SJSA1 (cell line): ENCODE results near the gene DIP2B. TPM values are rescaled to one million over a fixed set of nuclear protein-coding genes. Genes with fewer than 3 reads are reported as not detected.
"Not testable (repeated sequence)": the region's sequence is repeated elsewhere in the genome, so short reads cannot be mapped to it uniquely, and the experiment has no call there.

Experiments
- DNase-seq, 2 experiments: peaks; one replicate each; pipeline ENCODE4 v3.0.0-alpha.2; 2015 to 2020; ENCODE audit warnings: low spot score in 2 of 2, low read depth in 1 of 2
- H3K27ac ChIP-seq: fragments of 250-450 bp; sonication (Bioruptor Pico); 2 replicates; pipeline ENCODE4 v1.5.1; 2020; ENCODE audit warnings: mild to moderate bottlenecking, moderate library complexity
- H3K27me3 ChIP-seq: fragments of 250-450 bp; sonication (Bioruptor Pico); replicated peaks from 2 replicates; pipeline ENCODE4 v1.5.1; 2020; ENCODE audit warnings: mild to moderate bottlenecking, moderate library complexity
- H3K36me3 ChIP-seq: fragments of 250-450 bp; sonication (Bioruptor Pico); 2 replicates; pipeline ENCODE4 v1.5.1; 2020; ENCODE audit warnings: mild to moderate bottlenecking
- H3K4me1 ChIP-seq: fragments of 250-450 bp; sonication (Bioruptor Pico); replicated peaks from 2 replicates; pipeline ENCODE4 v1.6.1; 2021; ENCODE audit warnings: mild to moderate bottlenecking
- H3K4me3 ChIP-seq: fragments of 250-450 bp; sonication (Bioruptor Pico); 2 replicates; pipeline ENCODE4 v1.5.1; 2020; ENCODE audit warnings: mild to moderate bottlenecking
- H3K9me3 ChIP-seq: fragments of 250-450 bp; sonication (Bioruptor Pico); replicated peaks from 2 replicates; pipeline ENCODE4 v1.5.1; 2020; ENCODE audit warnings: mild to moderate bottlenecking
- total RNA-seq: library from RNA; depleted of rRNA; stranded (reverse); fragments of >200 nt; shearing (Covaris generic); gene quantifications from 2 replicates; pipeline ENCODE4 v1.2.3, GENCODE V29; 2014

The DIP2B gene
- total RNA-seq, 1 experiment from 2014 or later: 32.1 TPM

DNA sequence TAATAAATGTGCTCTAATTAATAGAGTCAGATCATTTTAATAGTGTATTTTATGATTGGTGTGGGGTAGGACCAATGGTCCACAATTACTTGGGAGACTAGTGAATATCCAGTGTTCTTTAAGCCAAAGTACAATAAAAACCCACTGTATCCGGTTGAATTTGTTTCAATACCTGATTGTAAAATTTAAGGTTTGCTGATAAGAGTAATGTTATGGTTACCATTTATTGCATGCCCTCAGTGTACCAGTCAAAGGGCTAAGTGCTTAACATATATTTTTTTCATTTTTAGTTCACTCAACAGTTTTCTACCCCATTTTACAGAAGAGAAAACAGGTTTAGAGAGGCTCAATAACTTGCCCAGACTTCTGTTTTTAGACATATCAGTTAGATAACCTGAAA is 161.2 kb downstream of the DIP2B start:
- no peaks in the 10 kb centered on the region for H3K4me1 ChIP-seq
- DNase-seq: no peak
- no peak overlapping the region for H3K4me3 ChIP-seq
- H3K36me3 ChIP-seq: peaks cover 11% of the 10 kb centered on the region; the same call in 1 of the 2 replicates
- H3K27me3 ChIP-seq: no peaks in the 10 kb centered on the region
- H3K27ac ChIP-seq: no peak overlapping the region
- H3K9me3 ChIP-seq: no peaks in the 10 kb centered on the region

DNA sequence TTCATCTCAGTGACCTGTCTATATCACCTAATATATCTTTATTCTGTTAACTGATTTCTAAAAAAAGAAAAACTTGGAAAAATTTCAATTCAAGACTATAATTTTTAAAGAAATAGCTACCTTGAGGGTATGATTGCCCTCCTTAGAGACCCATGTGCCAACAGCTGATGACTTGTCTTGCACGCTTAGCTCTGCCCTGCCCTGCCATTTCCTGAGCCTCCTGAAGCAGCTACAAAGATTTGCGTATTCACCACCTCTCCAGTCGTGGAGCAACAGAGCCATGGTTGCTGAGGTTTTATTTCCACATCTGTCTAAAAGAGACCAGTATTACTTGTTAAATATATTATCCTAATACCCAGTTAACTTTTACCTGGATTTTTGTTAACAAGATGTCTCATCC is 167.4 kb downstream of the DIP2B start:
- no peak overlapping the region for H3K27ac ChIP-seq
- H3K4me3 ChIP-seq: no peak overlapping the region
- no peaks in the 10 kb centered on the region for H3K27me3 ChIP-seq
- peaks cover 31% of the 10 kb centered on the region for H3K36me3 ChIP-seq
- H3K4me1 ChIP-seq: peaks cover 15% of the 10 kb centered on the region
- no peak for DNase-seq
- no peaks in the 10 kb centered on the region for H3K9me3 ChIP-seq

DNA sequence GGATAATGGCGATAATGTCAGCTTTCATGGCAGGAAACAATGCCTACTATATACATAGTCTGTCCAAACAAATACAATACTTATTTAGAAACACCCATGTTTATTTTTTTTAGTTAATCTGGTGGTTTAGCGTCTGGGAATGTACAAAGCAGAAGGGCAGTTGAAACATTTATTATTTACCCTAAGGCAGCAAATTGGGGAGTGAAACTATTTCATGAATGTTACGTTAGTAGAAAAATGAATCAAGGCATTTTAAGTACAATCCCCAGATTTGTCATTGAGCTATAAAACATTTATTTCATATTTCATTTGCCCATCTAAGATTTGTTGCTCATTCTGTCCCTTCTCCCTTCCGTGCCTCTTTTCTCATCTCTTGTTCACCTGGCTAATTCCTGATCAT is 172.0 kb downstream of the DIP2B start:
- Histone ChIP-seq H3K9me3 (no peaks in the 10 kb centered on the region), H3K4me1 (peaks cover 27% of the 10 kb centered on the region), H3K27me3 (no peaks in the 10 kb centered on the region), H3K27ac (peak overlapping the region; percentile 57), H3K4me3 (no peak overlapping the region), H3K36me3 (peaks cover 24% of the 10 kb centered on the region)
- DNase-seq: peak in 1 of 2 experiments; percentile 73

DNA sequence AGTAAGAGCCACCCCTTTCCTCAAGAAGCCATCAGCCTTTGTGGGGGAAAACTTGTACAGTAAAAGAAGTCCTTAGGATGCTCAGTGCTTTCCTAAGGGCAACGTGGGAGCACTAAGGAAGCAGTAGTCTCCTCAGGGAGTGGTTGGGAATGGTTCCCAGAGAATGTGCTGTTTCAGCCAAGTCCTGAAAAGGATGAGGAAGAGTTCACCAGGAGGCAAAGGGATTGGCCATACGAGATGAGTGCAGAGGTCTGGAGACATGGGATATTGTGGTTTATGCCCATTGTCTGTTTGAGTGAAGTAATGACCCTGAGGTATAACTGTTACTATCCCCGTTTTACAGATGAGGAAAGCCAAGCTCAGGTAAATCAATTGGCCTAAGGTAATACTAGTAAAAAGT is 173.1 kb downstream of the DIP2B start:
- DNase-seq: peak in 1 of 2 experiments; percentile 29
- Histone ChIP-seq H3K4me1 (peaks cover 27% of the 10 kb centered on the region), H3K36me3 (peaks cover 30% of the 10 kb centered on the region), H3K27ac (0 out of 2 replicates have a peak overlapping the region, but pooled peaks have one; percentile 57), H3K9me3 (no peaks in the 10 kb centered on the region), H3K4me3 (no peak overlapping the region), H3K27me3 (no peaks in the 10 kb centered on the region)

DNA sequence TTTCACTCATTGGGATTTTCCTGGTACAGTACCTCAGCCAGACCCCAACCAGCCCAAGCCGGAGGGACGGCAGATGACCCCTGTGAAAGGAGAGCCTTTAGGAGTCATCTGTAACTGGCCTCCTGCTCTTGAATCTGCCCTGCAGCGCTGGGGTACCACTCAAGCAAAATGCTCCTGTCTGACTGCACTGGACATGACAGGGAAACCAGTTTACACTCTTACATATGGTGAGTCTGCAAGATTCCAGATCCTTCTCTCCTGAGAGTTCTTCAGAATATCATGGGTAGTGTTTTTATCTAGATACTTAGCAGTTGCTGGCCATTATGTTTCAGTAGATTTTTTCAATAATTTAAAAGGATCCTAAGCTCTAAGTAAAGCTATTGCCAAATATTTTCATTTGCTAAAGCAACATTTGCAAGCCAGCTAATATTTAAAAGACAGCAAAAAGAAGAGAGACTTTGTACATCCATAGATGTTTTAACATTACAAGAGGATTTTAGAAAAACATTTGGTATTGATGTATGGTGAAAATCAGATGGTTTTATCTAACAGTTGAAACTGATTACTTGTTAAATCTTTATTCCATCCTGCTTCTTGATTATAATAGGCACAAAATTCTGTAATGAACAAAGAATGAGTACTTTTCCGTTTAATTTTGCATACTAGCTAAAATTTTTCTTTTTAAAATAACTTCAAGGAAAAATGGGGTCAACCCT is 174.0 kb downstream of the DIP2B start:
- DNase-seq: no peak

DNA sequence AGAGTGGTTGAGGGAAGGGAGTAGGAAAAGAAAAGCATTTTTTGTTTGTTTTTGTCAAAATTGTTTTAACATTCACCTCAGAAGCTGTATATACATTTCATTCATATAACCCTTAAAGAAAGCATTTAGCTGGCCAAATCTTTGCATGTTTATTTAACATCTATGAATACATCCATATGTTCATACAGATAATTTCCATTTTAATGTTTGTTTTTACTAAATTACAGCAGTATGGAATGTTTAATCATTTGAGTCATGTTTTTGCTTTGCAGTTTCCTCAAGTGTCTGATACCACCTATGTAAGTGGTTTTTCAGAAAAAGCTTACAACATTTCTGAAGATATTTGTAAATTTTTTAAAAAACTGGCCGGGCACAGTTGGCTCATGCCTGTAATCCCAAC is 174.8 kb downstream of the DIP2B start:
- DNase-seq: no peak
- Histone ChIP-seq H3K9me3 (no peaks in the 10 kb centered on the region), H3K4me1 (peaks cover 27% of the 10 kb centered on the region), H3K36me3 (peaks cover 35% of the 10 kb centered on the region), H3K27me3 (no peaks in the 10 kb centered on the region), H3K27ac (no peak overlapping the region), H3K4me3 (no peak overlapping the region)

More for the DNA sequence above, 174.0 kb downstream of the DIP2B start:
- no peak overlapping the region for H3K27ac ChIP-seq
- H3K4me1 ChIP-seq: peaks cover 27% of the 10 kb centered on the region
- no peaks in the 10 kb centered on the region for H3K9me3 ChIP-seq
- peaks cover 34% of the 10 kb centered on the region for H3K36me3 ChIP-seq
- H3K27me3 ChIP-seq: no peaks in the 10 kb centered on the region
- no peak overlapping the region for H3K4me3 ChIP-seq

DNA sequence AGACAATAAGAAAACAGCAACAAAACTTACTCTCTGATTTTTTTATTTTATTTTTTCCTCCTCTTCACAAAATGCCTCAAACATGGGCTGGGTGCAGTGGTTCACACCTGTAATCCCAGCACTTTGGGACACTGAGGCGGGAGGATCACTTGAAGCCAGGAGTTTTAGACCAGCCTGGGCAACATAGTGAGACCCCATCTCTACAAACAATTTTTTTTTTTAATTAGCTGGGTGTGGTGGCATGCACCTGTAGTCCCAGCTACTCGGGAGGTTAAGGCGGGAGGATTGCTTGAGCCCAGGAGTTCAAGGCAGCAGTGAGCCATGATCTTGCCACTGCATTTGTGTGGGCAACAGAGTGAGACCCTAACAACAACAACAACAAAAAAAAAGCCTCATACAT is 176.3 kb downstream of the DIP2B start:
- not testable (repeated sequence) for H3K27me3 ChIP-seq, DNase-seq, H3K27ac ChIP-seq, H3K9me3 ChIP-seq, H3K4me3 ChIP-seq
- peaks cover 22% of the 10 kb centered on the region for H3K4me1 ChIP-seq
- peaks cover 28% of the 10 kb centered on the region for H3K36me3 ChIP-seq

- Histone ChIP-seq H3K27me3 (no peaks in the 10 kb centered on the region), H3K27ac (no peak overlapping the region), H3K36me3 (peaks cover 41% of the 10 kb centered on the region), H3K4me3 (no peak overlapping the region), H3K9me3 (no peaks in the 10 kb centered on the region), H3K4me1 (no peaks in the 10 kb centered on the region)
- no peak for DNase-seq
These were observed 180.9 kb downstream of the DIP2B start for GRCh38 chr12:50685641-50686040.

DNA sequence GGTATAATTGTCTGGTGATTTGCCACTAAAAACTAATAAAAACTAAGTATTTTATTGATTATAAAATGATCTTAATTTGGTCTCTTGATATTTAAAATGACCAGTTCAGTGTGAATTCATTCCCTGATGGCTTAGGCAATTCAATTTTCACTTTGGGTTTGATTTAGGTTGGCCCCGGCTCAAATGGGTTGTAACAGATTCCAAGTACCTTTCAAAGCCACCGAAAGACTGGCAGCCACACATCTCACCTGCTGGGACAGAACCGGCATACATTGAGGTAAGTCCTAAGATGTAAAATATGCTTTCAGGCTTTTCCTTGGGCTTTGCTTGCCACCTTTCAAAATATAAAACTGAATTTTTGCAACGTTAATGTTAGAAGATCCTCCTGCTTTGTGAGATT is 181.6 kb downstream of the DIP2B start:
- peaks cover 47% of the 10 kb centered on the region for H3K36me3 ChIP-seq
- H3K27ac ChIP-seq: no peak overlapping the region
- no peaks in the 10 kb centered on the region for H3K9me3 ChIP-seq
- H3K4me1 ChIP-seq: no peaks in the 10 kb centered on the region
- DNase-seq: no peak
- H3K27me3 ChIP-seq: no peaks in the 10 kb centered on the region
- no peak overlapping the region for H3K4me3 ChIP-seq

DNA sequence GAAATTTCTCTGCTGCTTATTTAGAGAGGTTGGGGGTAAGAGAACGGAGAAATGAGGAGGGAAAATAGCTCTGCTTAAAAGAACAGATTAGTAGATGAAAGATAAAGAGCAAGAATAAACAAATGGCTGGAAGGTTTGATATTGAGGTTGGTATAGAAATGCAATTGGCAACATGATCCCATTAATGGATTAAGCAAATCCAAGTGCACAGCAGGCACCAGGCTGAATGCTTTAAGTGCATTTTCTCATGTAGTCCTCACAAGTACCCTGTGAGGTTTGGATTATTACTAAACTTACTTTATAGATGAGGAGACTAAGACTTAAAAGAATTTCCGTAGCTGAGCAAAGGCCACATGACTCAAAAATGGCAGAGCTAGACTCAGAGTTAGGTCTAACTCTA is 182.2 kb downstream of the DIP2B start:
- DNase-seq: no peak
- Histone ChIP-seq H3K4me1 (no peaks in the 10 kb centered on the region), H3K36me3 (peaks cover 47% of the 10 kb centered on the region), H3K27ac (no peak overlapping the region), H3K27me3 (no peaks in the 10 kb centered on the region), H3K9me3 (no peaks in the 10 kb centered on the region), H3K4me3 (no peak overlapping the region)

GRCh38 chr12:50689437-50689836 is 184.7 kb downstream of the DIP2B start:
- no peaks in the 10 kb centered on the region for H3K9me3 ChIP-seq
- peaks cover 51% of the 10 kb centered on the region for H3K36me3 ChIP-seq
- H3K4me1 ChIP-seq: no peaks in the 10 kb centered on the region
- no peaks in the 10 kb centered on the region for H3K27me3 ChIP-seq
- DNase-seq: no peak
- no peak overlapping the region for H3K4me3 ChIP-seq
- no peak overlapping the region for H3K27ac ChIP-seq

GRCh38 chr12:50690925-50691324 is 186.1 kb downstream of the DIP2B start:
- Histone ChIP-seq H3K27me3 (no peaks in the 10 kb centered on the region), H3K27ac (no peak overlapping the region), H3K4me3 (no peak overlapping the region), H3K9me3 (no peaks in the 10 kb centered on the region), H3K36me3 (peaks cover 57% of the 10 kb centered on the region), H3K4me1 (no peaks in the 10 kb centered on the region)
- no peak for DNase-seq

- H3K36me3 ChIP-seq: peaks cover 77% of the 10 kb centered on the region
- H3K27ac ChIP-seq: no peak overlapping the region
- H3K27me3 ChIP-seq: no peaks in the 10 kb centered on the region
- H3K4me1 ChIP-seq: no peaks in the 10 kb centered on the region
- no peaks in the 10 kb centered on the region for H3K9me3 ChIP-seq
- no peak overlapping the region for H3K4me3 ChIP-seq
- DNase-seq: no peak
These were observed 191.2 kb downstream of the DIP2B start for GRCh38 chr12:50695961-50696360.

DNA sequence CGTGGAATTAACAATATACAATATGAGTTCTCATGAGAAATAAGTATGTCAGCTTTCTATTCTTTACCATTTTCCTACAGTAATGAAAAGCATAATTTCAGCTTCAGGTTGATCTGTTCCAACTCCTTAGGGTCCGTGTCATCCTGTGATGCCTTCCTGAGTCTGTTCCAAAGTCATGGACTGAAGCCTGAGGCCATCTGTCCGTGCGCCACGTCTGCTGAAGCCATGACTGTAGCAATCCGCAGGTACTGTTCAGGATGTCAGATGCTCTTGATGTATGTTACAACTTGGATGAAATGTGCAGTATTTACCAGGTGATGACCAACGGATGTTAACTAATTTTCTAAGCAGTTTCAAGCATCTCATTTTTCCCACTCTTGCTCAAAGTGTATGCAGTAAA is 192.1 kb downstream of the DIP2B start:
- DNase-seq: no peak
- Histone ChIP-seq H3K27me3 (no peaks in the 10 kb centered on the region), H3K9me3 (no peaks in the 10 kb centered on the region), H3K4me3 (no peak overlapping the region), H3K36me3 (peaks cover 73% of the 10 kb centered on the region), H3K4me1 (no peaks in the 10 kb centered on the region), H3K27ac (no peak overlapping the region)

GRCh38 chr12:50699154-50699553 is 194.4 kb downstream of the DIP2B start:
- Histone ChIP-seq H3K4me1 (no peaks in the 10 kb centered on the region), H3K4me3 (no peak overlapping the region), H3K27me3 (no peaks in the 10 kb centered on the region), H3K36me3 (peaks cover 66% of the 10 kb centered on the region), H3K9me3 (no peaks in the 10 kb centered on the region), H3K27ac (no peak overlapping the region)
- DNase-seq: no peak
